ENCODE data around the gene AP3B2.

- TF ChIP-seq CTCF (IDR thresholded peaks at IDR 0.05; ENCODE audit: low read depth, low read length) (no peak), POLR2A (IDR thresholded peaks at IDR 0.05; ENCODE audit: extremely low read depth, insufficient read length) (no peak)
Observed at GRCh38 chr15:82710208-82710555, 507 bp upstream of the AP3B2 start.
